ENCODE results near the gene BACH2. TPM values are rescaled to one million over a fixed set of nuclear protein-coding genes. Genes with fewer than 3 reads are reported as not detected.

Gene BACH2
- total RNA-seq, 1 donor, result under 0.01 TPM

- TF ChIP-seq CTCF (IDR thresholded peaks at IDR 0.05; ENCODE audit: insufficient read depth, low read depth, low read length), result no peak
- no peak for DNase-seq (ENCODE audit: low read depth)
- no peak overlapping the region for H3K4me3 ChIP-seq (ENCODE audit: low read depth, low read length)
Measured at GRCh38 chr6:90049295-90049694, 247.3 kb downstream of the BACH2 start.

GRCh38 chr6:90048206-90048967, 248.3 kb downstream of the BACH2 start:
- H3K4me3 ChIP-seq (ENCODE audit: low read depth, low read length), result no peak overlapping the region
- no peak for DNase-seq (ENCODE audit: low read depth)
- TF ChIP-seq CTCF (IDR thresholded peaks at IDR 0.05; ENCODE audit: insufficient read depth, low read depth, low read length), result no peak

- no peak for DNase-seq (ENCODE audit: low read depth)
- no peak for TF ChIP-seq CTCF (IDR thresholded peaks at IDR 0.05; ENCODE audit: insufficient read depth, low read depth, low read length)
- no peak overlapping the region for H3K4me3 ChIP-seq (ENCODE audit: low read depth, low read length)
Measured at GRCh38 chr6:90045535-90045934, 251.1 kb downstream of the BACH2 start.

- TF ChIP-seq CTCF (IDR thresholded peaks at IDR 0.05; ENCODE audit: insufficient read depth, low read depth, low read length), result no peak
- DNase-seq (ENCODE audit: low read depth), result peak; percentile 68
- no peak overlapping the region for H3K4me3 ChIP-seq (ENCODE audit: low read depth, low read length)
Measured at GRCh38 chr6:90044833-90045381, 251.7 kb downstream of the BACH2 start.

- DNase-seq (ENCODE audit: low read depth), result peak; percentile 29
- H3K4me3 ChIP-seq (ENCODE audit: low read depth, low read length), result no peak overlapping the region
- no peak for TF ChIP-seq CTCF (IDR thresholded peaks at IDR 0.05; ENCODE audit: insufficient read depth, low read depth, low read length)
Measured at GRCh38 chr6:90044182-90044832, 252.3 kb downstream of the BACH2 start.

- TF ChIP-seq CTCF (IDR thresholded peaks at IDR 0.05; ENCODE audit: insufficient read depth, low read depth, low read length), result no peak
- H3K4me3 ChIP-seq (ENCODE audit: low read depth, low read length), result no peak overlapping the region
- DNase-seq (ENCODE audit: low read depth), result no peak
Measured at GRCh38 chr6:90040931-90041330, 255.7 kb downstream of the BACH2 start.

All from fibroblast of villous mesenchyme (primary cell).